HG02981 (cell line): ENCODE measurements around the gene DDIT4L.
"Not testable (repeated sequence)": the region's sequence is repeated elsewhere in the genome, so short reads cannot be mapped to it uniquely, and the experiment has no call there.

Experiments used
- ATAC-seq: cut with Tn5 transposase; IDR thresholded peaks from one replicate; pipeline ENCODE4 v1.9.1; 2021; ENCODE audit warnings: mild to moderate bottlenecking, moderate library complexity; ENCODE audit not compliant: unreplicated experiment

Gene DDIT4L, protein sequence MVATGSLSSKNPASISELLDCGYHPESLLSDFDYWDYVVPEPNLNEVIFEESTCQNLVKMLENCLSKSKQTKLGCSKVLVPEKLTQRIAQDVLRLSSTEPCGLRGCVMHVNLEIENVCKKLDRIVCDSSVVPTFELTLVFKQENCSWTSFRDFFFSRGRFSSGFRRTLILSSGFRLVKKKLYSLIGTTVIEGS

DNA sequence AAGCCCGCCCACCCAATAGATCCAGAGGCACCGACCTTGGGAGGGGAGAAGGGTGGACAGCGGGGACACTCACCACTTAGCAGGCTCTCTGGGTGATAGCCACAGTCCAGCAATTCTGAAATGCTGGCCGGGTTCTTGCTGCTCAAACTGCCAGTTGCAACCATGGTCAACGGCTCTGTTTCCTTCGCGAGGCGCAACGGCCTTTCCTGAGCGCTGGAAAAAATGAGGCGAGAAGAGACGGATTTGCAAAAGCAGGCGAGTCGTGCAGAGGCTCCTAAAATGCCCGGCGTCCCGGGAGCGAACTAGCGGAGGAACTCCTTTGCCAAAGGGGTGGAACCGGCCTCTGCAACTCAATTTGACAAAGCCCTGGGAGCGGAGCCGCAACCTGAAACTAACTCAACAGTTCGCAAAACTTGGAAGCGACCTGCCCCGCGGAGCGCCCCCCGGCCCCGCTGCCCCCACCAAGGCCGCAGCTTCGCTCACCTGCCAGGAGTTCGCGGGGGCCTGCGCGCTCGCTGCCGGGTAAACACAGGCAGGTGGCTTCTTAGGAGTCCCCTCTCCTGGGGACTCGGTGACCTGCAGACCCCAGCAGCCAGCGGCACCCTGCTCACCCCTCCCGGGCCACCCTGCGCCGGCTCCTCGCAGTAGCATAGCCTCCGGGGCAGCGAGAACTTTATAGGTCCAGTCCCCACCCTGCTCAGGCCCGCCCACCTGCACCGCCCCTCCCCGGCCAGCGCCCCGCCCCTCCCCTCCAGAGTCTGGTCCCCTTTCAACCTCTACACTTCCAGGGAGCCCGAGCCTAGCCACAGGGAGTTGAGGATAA lies at the start of gene DDIT4L:
Gene DDIT4L (minus strand): TSS at position 649 of the 823 bp plus-strand sequence. CDS start 485 bp downstream, at position 164.
- no peak for ATAC-seq

DNA sequence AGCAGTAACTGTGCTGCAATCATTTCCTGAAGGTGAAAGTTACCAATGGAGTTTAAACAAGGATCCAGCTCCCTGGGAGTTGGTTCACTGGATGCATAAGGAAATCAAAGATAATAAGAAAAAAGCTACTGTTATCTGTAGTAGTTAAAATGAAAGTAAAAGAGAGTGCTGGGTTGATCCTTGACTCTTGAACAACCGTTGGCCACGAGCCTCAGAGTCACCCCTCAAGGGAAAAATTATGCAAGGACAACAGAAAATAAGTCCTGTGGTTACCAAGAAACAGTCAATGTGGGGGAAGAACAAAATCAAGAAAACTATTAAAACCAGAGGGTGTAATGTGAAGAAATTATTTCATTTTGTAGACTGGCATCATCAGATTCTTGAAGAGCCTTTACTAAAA lies 49.7 kb upstream of the DDIT4L start:
- ATAC-seq: no peak

DNA sequence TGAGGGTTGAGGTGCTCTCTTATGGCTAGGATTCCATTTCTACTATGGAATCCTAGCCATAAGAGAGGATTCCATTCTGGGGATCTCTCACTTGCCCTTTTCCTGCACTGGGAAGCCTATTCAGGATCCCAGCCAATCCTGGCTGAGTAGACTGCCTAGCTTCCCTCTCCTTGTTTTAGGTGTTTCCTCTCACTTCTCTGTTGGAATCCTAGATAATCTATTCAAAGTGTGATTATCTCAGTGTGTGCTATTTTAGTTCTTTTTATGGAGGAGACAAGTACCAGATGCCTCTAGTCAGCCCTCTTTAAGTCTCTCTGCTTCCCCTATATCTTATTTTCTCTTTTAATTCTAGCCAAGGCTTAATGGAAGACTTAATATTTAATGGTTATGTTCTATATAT lies 34.5 kb upstream of the DDIT4L start:
- ATAC-seq: no peak

DNA sequence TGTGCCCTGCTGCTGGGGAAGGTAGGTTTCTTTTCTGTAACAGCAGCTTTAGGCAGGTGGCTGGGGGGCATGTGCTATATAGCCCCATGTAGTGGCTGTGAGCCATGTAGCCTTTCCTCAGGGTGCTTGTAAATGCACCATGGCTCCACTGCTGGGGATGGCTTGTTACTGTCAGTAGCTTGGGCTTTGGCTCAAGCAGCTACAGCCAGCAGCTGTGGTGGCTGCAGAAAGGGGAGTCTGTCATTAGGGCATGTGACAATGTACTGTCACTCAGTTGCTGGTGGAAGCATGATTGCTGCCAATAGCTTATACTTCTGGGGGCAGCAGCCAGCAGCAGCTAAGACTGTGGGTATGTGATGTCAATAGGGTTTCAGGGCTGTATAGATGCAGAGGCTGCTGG lies 33.9 kb upstream of the DDIT4L start:
- no peak for ATAC-seq

DNA sequence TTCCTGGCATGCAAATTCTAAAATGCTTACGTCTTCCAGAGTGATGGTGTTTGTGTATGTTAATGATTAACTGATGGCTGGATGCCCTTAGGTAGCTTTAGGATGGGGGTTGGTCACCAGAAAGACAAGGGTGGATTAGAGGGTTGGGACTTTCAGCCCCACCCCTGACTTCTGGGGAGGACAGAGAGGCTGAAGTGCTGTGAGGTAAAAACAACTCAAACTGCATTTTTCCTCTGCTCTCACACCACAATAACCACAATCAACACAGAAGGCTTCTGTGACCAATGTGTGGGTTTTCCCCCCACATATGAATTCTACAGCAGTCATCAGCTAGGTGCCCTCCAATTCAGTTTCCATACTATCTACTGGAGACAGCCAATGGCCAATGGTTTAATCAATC lies 18.7 kb upstream of the DDIT4L start:
- peak; percentile 63 for ATAC-seq

DNA sequence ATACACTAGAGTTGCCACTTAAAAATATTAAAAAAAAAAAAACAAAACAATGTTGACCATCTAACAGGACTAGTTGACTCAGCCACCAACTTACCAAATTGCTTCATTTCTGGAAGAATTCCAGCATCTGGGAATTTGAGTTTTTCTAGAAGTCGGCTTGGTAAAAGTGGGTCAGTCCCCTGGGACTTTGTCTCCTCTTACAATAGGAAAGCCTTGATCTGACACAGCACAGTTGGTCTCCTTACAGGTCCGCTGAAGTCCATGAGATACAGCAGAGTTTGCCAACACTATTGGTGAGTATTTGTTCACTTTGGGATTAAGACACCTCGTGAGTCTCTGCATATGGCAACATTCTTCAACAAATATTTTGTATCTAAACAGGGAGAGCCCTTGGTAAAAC lies 18.2 kb upstream of the DDIT4L start:
- ATAC-seq: no peak

DNA sequence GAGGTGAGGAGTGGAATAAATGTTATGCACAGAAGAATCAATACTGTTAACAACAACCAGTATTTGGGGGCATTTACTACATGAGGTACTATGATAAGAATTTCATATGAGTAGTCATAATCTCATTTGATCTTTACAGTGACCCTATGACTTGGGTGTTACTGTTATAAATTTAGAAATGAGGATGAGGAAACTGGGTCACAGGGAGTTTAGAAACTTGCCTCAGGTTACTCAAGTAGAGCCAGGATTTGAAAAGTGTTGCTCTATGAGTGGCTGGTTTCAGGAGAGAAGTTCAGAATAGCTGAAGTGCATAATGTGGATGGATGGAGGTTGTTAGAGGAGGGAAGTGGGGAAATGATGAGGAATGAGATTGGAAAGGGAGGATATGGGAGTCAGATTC lies 16.6 kb upstream of the DDIT4L start:
- no peak for ATAC-seq

DNA sequence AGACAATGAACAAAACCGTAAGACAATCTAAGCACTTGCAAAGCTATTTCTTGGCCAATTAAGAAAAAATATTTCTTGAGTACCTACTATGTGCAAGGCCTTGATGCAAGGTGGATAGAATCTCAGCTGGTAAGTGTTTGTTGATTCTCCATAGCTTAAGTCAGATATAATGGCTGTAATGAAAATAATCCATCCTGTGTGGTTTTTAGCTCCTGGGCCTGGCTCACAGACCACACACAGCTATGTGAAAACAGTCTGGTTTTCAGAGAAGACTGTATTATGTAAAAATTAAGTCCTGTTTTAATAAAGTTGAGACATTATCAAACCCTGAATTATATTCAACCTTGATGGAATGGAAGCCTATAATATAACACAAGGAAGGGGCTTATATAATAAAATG lies 7.8 kb upstream of the DDIT4L start:
- ATAC-seq: no peak

DNA sequence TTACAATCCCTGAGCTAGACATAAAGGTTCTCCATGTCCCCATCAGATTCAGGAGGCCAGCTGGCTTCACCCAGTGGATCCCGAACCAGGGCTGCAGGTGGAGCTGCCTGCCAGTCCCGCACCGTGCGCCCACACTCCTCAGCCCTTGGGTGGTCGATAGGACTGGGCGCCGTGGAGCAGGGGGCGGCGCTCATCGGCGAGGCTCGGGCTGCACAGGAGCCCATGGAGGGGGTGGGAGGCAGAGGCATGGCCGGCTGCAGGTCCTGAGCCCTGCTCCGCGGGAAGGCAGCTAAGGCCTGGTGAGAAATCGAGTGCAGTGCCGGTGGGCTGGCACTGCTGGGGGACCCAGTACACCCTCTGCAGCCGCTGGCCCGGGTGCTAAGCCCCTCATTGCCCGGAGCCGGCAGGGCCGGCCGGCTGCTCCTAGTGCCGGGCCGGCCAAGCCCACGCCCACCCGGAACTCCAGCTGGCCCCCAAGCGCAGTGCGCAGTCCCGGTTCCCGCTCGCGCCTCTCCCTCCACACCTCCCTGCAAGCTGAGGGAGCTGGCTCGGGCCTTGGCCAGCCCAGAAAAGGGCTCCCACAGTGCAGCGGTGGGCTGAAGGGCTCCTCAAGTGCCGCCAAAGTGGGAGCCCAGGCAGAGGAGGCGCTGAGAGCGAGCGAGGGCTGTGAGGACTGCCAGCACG lies 6.3 kb upstream of the DDIT4L start:
- ATAC-seq: not testable (repeated sequence)

DNA sequence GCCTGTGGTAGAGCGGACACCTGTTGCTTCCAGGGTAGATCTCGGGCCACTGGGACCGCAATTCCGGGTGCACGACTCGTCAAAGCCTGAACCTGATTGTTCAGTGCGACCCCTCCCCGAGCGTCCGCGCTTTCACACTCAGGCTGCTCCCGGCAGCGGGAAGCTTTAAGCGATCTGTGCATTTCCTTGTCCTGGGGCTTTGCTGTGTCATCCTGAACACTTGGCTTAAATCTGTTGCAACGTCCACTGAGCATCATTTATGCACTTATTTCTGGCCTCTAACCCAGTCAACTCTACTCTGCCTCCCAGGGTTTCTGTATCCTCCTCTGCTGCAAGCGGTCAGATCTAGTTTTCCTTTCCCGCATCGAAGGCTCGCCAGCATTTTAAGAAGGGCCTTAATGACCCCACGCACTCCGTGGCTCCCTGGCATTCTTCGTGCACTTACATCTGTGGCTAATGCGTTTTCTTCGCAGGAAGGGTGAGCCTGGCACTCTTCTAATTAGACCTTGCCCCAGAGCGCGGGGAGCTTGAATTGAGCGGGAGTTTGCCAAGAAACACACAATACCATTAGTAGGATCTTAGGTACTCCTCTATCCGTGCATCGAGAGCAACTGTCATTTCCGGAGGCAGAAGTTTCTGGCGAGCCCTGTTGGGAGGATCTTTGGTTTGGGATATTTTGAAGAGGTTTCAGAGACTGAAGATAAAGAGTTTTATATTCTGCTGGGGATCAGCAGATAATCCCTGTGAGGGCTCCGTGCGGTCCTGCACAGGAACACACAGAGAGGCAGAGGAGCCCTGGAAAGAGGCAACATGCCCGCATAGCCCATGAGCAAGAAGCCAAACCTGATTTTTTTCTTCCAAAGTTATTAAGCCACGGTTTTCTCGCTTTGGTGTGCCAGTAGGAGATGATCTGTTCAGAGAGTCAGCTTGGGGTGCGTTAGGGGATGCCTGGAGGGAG lies 654 bp upstream of the DDIT4L start:
- no peak for ATAC-seq

DNA sequence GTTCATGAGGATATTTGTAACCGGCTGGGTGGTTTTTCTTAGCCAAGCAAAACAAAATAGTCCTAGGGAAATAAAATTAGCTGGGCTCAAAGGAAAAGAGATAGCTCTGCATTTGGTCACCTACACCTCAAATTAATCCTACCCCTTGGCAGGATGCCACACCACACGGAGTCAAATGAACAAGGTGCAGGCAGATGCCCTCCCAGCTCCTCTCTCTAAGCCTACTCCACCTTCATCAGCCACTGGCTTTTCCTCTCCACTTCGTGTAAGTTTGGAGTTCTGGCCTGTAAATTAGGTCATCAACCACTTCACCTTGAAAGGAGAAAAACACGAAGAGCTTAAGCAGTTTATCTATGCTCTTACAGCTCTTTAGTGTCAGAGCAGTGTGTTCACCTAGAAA lies 1.4 kb downstream of the DDIT4L start:
- no peak for ATAC-seq

DNA sequence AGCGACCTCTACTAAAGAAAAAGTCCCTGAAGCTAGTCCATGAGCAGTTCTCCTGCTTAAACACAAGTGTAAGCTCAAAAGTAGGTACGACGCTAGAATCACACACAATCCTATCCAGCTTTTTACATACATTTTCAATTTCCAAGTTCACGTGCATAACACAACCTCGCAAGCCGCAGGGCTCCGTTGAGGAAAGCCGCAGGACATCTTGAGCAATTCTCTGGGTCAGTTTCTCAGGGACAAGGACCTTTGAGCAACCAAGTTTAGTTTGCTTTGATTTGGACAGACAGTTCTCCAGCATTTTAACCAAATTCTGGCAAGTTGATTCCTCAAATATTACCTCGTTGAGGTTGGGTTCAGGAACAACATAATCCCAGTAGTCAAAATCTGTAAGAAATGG lies 2.5 kb downstream of the DDIT4L start:
- no peak for ATAC-seq

DNA sequence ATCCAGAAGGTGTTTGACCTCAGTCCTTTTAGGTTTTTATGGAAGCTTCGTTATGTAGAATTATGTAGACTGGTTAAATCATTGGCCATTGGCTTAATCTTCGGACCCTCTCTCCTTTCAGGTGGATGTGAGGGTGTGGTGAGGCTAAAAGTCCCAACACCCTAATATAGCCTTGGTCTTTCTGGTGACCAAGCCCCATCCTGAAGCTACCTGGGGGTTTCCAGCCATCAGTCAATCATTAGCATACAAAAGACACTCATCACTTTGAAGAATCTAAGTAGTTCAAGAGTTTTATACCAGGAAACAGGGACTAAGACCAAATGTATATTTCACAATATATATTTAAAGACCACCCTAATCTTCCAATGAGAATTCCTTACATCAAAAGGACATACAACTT lies 5.5 kb downstream of the DDIT4L start:
- ATAC-seq: no peak

DNA sequence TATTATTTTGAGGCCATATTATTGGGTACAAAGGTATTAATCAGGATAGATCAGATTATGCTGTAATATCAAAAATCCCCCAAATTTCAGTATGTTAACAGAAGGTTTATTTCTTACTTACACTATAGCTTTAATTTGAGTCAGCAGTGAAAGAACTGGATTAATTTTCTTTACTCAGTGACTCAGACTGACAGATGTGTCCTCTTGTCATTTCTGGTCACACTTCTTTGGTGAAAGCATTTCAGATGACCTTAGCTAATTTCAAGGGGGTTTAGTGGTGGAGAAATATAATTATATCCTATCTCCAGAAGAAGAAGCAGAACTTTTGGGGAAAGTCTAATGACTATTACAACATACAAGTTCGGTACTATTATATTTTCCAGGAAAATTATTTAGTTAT lies 12.4 kb downstream of the DDIT4L start:
- no peak for ATAC-seq

DNA sequence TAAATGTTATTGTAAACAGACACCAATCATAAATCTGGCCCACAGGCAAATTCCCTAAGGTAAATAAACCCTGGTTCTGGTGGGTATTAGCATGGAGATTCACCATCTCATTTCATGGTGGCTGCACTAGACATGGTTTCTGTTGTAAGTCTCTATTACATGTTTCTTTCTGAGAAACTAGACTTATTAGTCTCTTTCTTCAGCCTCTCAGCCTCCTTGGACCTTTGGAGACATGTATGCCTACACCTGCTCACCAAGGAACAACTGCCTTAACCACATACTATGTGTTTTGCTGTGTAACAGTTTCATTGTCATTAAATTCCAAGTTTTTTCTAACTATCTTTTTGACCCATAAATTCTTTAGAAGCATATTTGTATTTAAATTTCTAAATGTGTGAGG lies 13.1 kb downstream of the DDIT4L start:
- no peak for ATAC-seq

DNA sequence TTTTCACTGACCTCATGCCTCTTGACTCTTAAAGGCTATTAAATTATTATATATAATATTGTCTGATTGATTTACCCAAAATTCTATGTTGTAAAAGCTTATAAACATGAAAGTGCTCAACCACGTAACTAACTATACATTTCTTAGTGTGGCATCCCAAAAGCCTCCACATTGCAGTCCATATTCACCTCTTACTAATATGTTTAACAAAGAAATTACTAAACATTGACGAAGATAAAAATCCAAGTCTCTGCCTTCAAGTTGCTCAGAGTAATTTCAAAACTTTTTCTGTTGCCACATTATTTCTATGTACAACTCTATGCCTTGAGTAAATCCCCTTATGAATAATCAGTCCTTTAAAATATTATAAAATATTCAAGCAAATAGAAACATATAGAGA lies 14.4 kb downstream of the DDIT4L start:
- ATAC-seq: no peak

DNA sequence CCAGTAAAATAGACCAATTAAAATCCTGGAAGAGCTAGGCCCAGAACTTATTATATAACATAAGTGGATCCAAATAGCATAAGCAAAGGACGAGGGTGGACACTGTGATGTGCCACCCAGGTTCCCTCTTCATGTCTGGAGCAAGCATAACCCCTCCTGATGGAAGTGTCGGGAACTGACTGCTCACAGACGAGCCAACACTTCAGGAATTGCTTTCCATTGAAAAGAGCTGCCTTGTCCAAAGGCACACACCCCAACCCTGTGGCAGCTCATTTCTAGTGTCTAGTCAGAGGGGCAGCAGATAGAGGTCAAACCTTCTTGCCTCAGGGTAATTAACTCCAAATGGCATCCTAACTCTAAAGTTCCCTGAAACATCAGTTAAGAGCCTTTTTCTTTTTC lies 15.3 kb downstream of the DDIT4L start:
- no peak for ATAC-seq

DNA sequence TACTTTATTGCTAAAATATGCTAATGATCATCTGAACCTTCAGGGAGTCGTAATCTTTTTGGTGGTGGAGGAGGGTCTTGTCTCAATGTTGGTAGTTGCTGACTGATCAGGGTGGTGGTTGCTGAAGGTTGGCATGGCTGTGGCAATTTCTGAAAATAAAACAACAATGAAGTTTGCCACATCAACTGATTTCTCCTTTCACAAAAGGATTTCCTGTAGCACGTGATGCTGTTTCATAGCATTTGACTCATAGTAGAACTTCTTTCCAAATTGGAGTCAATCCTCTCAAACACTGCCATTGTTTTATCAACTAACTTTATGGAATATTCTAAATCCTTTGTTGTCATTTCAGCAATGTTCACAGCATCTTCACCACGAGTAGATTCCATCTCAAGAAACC lies 19.3 kb downstream of the DDIT4L start:
- ATAC-seq: no peak

DNA sequence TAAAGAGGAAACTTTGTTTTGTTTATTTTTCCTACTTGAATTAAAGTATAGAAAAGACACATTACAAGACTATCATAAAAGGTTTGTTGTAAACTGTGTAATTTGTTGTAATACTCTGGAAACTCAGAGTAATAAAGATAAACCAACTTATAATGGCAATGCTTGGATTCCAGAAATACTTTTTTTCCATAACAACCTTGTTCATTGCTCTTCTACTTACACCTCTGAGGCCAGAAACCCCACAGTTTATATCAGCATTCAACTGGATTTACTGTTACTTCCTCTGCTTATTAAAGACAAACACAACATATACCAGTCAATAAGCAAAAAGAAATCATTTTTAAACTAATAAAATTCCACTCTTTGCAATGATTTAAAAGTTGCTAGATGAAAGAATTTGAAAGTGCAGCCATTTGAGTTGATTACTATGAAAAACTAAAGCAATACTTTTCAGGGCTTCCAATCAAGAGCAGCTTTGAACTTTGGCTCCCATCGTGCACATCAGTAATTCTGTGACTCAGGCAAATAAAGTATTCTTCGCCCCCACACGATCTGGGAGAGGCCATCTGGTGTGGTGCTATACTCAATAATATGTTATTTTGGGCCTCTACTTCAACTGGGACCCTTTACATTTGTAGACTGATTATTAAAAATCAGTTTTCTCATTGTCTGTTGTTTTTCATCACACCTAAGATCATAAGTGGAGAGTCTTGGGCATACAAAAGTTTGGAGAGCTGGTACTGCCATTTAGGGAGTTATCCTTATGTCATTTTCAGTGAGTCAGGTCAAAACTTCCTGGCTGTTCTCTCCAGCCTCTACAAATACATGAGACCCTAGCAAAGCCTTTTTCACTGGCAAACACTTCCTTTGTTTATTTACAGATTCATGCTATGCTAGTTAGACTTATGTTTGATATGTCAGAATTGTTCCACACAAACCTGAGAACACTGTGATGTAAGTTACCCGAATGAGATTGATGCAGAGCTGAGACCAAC lies 20.5 kb downstream of the DDIT4L start:
- no peak for ATAC-seq

DNA sequence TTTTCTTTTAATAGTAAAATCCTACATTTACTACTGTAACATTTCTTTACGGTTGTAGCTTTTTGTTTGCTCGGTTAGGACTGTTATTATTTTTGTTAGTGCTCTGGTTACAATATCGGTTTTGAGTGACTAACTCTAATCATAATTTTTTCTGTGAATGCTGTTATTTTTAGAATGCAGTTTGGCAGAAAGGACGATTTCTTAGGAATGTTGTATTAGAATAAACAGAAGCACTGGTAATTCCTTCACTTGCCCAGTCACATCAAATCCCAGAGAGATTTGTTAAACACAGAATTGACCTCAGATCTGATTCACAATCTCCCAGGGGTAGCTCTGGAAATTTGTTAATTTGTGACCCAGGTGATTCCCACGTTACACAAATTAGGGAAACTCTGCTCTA lies 21.7 kb downstream of the DDIT4L start:
- ATAC-seq: no peak
